WERI-Rb-1 (cell line): Measurements from ENCODE around the gene MITF.

Experiments
- DNase-seq: peaks from one replicate; pipeline ENCODE4 v3.0.0-alpha.2; 2020
- H3K27ac ChIP-seq: fragments of 250-450 bp; sonication (Bioruptor Pico); 2 replicates; pipeline ENCODE4 v1.5.1; 2020; ENCODE audit warnings: mild to moderate bottlenecking, moderate library complexity
- H3K27me3 ChIP-seq: fragments of 250-450 bp; sonication (Bioruptor Pico); 2 replicates; pipeline ENCODE4 v1.5.1; 2021; ENCODE audit warnings: mild to moderate bottlenecking, low read depth, moderate library complexity; ENCODE audit not compliant: insufficient read depth, severe bottlenecking
- H3K36me3 ChIP-seq: fragments of 250-450 bp; sonication (Bioruptor Pico); 2 replicates; pipeline ENCODE4 v1.5.1; 2020; ENCODE audit warnings: mild to moderate bottlenecking, moderate library complexity
- H3K4me3 ChIP-seq: 2 replicates; pipeline ENCODE4 v1.5.1; 2011; ENCODE audit warnings: low read depth, mild to moderate bottlenecking, control low read depth, low read length
- H3K9me3 ChIP-seq: fragments of 250-450 bp; sonication (Bioruptor Pico); 2 replicates; pipeline ENCODE4 v1.5.1; 2021; ENCODE audit warnings: mild to moderate bottlenecking, moderate library complexity; ENCODE audit not compliant: severe bottlenecking
- CTCF ChIP-seq: IDR thresholded peaks from 2 replicates; pipeline ENCODE4 v1.5.1; 2011; ENCODE audit warnings: low read depth, mild to moderate bottlenecking, control low read depth, inconsistent platforms, low read length

MITF gene

GRCh38 chr3:69925506-69925905 lies 186.2 kb downstream of the MITF start:
- DNase-seq, result no peak
- no peaks in the 10 kb centered on the region for H3K27me3 ChIP-seq
- TF ChIP-seq CTCF, result no peak
- no peaks in the 10 kb centered on the region for H3K9me3 ChIP-seq
- H3K27ac ChIP-seq, result no peak overlapping the region
- H3K36me3 ChIP-seq, result no peaks in the 10 kb centered on the region
- H3K4me3 ChIP-seq, result no peak overlapping the region

GRCh38 chr3:69926385-69926784 lies 187.1 kb downstream of the MITF start:
- no peak overlapping the region for H3K4me3 ChIP-seq
- H3K36me3 ChIP-seq, result no peaks in the 10 kb centered on the region
- no peak for DNase-seq
- no peaks in the 10 kb centered on the region for H3K9me3 ChIP-seq
- no peaks in the 10 kb centered on the region for H3K27me3 ChIP-seq
- TF ChIP-seq CTCF, result no peak
- H3K27ac ChIP-seq, result no peak overlapping the region

GRCh38 chr3:69927571-69927970 lies 188.3 kb downstream of the MITF start:
- no peak for TF ChIP-seq CTCF
- no peaks in the 10 kb centered on the region for H3K27me3 ChIP-seq
- DNase-seq, result no peak
- H3K4me3 ChIP-seq, result no peak overlapping the region
- H3K36me3 ChIP-seq, result no peaks in the 10 kb centered on the region
- H3K9me3 ChIP-seq, result no peaks in the 10 kb centered on the region
- no peak overlapping the region for H3K27ac ChIP-seq

GRCh38 chr3:69929019-69929418 lies 189.8 kb downstream of the MITF start:
- Histone ChIP-seq H3K9me3 (no peaks in the 10 kb centered on the region), H3K4me3 (no peak overlapping the region), H3K27ac (no peak overlapping the region), H3K27me3 (no peaks in the 10 kb centered on the region), H3K36me3 (no peaks in the 10 kb centered on the region)
- no peak for DNase-seq
- no peak for TF ChIP-seq CTCF

- Histone ChIP-seq H3K4me3 (no peak overlapping the region), H3K9me3 (no peaks in the 10 kb centered on the region), H3K36me3 (no peaks in the 10 kb centered on the region), H3K27ac (no peak overlapping the region), H3K27me3 (no peaks in the 10 kb centered on the region)
- TF ChIP-seq CTCF, result no peak
- no peak for DNase-seq
These were observed 191.3 kb downstream of the MITF start for GRCh38 chr3:69930564-69930963.

GRCh38 chr3:69932087-69932486 lies 192.8 kb downstream of the MITF start:
- Histone ChIP-seq H3K27me3 (no peaks in the 10 kb centered on the region), H3K9me3 (no peaks in the 10 kb centered on the region), H3K4me3 (no peak overlapping the region), H3K27ac (no peak overlapping the region), H3K36me3 (no peaks in the 10 kb centered on the region)
- no peak for DNase-seq
- no peak for TF ChIP-seq CTCF
